ENCODE data around the gene SUGCT. TPM values are rescaled to one million over a fixed set of nuclear protein-coding genes. Genes with fewer than 3 reads are reported as not detected.

The SUGCT gene
- total and polyA plus RNA-seq, 2 of the 13 experiments (the other 11 are each of a cell fraction or from before 2014, with no cell fraction given): 10.1 to 22.2 TPM

- POLR2A ChIA-PET: no interaction called here
- ATAC-seq (no peak), DNase-seq (ENCODE audit: low spot score) (no peak), FAIRE-seq (no peak)
- Histone ChIP-seq H3K4me2 (ENCODE audit: low read depth, low read length) (no peak overlapping the region), H3K4me3 (replicated peaks in 1 of 3; ENCODE audit: insufficient read depth in 1 of 3, low read depth in 2 of 3, low read length in 3 of 3) (no peak overlapping the region), H3K36me3 (replicated peaks in 1 of 2; ENCODE audit: control insufficient read depth in 1 of 2, insufficient read depth in 2 of 2, low read length in 2 of 2) (no peaks in the 10 kb centered on the region), H3K27me3 (ENCODE audit: control insufficient read depth in 1 of 2, insufficient read depth in 2 of 2, low read length in 2 of 2) (no peaks in the 10 kb centered on the region), H3K9ac (ENCODE audit: insufficient read depth, low read depth, low read length) (no peak overlapping the region), H3K27ac (ENCODE audit: extremely low read length, insufficient read depth, low read length) (no peak overlapping the region), H3K79me2 (ENCODE audit: insufficient read depth, low read length) (no peaks in the 10 kb centered on the region), H4K20me1 (ENCODE audit: insufficient read depth, low read length) (no peaks in the 10 kb centered on the region), H2AFZ (ENCODE audit: low read length) (no peak overlapping the region), H3K4me1 (ENCODE audit: insufficient read depth, low read length) (no peaks in the 10 kb centered on the region), H3K9me3 (ENCODE audit: low read length) (no peaks in the 10 kb centered on the region)
- in situ Hi-C loops (cut with HindIII; ENCODE audit: extremely low pct_ligation_motif_present, low pct_unique_long_range_greater_than_20kb) (no loop called here), intact Hi-C loops (cut with micrococcal nuclease; ENCODE audit: unreplicated experiment) (no loop called here)
- CTCF ChIA-PET (ENCODE audit: low intra/inter-chr PET ratio, low total read pairs): no interaction called here
- WGBS (ENCODE audit: low lambda C conversion rate): 64% methylated on average over 2 of the region's 2 CpGs
- BruUV-seq (replicated peaks): no TSS peak
- no peak for TF ChIP-seq CEBPB (IDR thresholded peaks at IDR 0.05; ENCODE audit: borderline replicate concordance, low read depth, low read length)
- no peak for TF ChIP-seq USF2 (IDR thresholded peaks at IDR 0.05; ENCODE audit: low read depth, low read length)
- no peak for TF ChIP-seq USF2 (CRISPR knock-in tag; IDR thresholded peaks at IDR 0.05; ENCODE audit: borderline replicate concordance)
- TF ChIP-seq ZBTB8A (CRISPR knock-in tag; IDR thresholded peaks at IDR 0.05; ENCODE audit: borderline replicate concordance, low read depth): no peak
- TF ChIP-seq HMGXB3 (CRISPR knock-in tag; IDR thresholded peaks at IDR 0.05; ENCODE audit: borderline replicate concordance): no peak
- TF ChIP-seq ZBTB25 (CRISPR knock-in tag; IDR thresholded peaks at IDR 0.05): no peak
- TF ChIP-seq ZFP62 (CRISPR knock-in tag; IDR thresholded peaks at IDR 0.05): no peak
- TF ChIP-seq IKZF1 (IDR thresholded peaks at IDR 0.05): no peak
- no peak for TF ChIP-seq ZNF446 (CRISPR knock-in tag; IDR thresholded peaks at IDR 0.05)
- TF ChIP-seq ZNF660 (CRISPR knock-in tag; IDR thresholded peaks at IDR 0.05; ENCODE audit: borderline replicate concordance, low read depth): no peak
- no peak for TF ChIP-seq TRIM22 (IDR thresholded peaks at IDR 0.05)
- TF ChIP-seq GMEB1 (CRISPR knock-in tag; IDR thresholded peaks at IDR 0.05; ENCODE audit: borderline replicate concordance): no peak
- no peak for TF ChIP-seq CCDC6 (CRISPR knock-in tag; IDR thresholded peaks at IDR 0.05)
Observed at GRCh38 chr7:40282858-40283257, 148.1 kb downstream of the SUGCT start.
